ENCODE data around the gene ANKLE2. TPM values are rescaled to one million over a fixed set of nuclear protein-coding genes. Genes with fewer than 3 reads are reported as not detected.

ANKLE2 gene
- total and polyA plus RNA-seq, 2 of the 13 experiments (the other 11 are each of a cell fraction or from before 2014, with no cell fraction given): 35.3 to 37.1 TPM

DNA sequence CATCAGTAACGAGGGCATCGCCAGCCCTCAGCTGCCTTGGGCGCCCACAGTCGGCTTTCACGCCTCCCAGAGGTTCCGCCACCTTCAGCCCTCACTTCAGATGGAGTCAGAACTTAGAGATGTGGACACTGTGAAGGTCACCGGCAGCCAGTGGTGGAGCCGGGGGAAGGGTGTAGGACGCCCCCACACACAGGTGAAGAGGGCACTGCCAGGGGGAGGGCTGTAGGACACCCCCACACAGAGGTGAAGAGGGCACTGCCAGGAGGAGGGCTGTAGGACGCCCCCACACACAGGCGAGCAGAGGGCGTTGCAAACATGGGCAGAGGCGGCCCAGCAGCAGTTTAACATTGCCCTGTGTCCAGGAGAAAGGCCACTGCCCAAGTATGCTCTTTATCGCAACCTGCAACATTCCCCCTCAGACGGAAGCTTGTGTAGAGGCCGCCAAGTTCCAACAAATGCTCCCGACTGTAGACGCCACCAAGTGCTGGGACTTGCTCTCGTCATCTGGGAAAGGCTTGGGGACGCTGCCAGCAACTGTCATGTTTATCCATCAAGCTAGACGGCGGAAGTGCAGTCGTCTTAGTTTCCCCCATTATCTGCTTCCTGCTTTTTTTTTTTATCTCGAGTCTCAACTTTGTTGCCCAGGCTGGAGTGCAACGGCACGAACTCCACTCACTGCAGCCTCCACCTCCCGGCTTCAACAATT is 4.9 kb upstream of the ANKLE2 start (continued):
- TF ChIP-seq ZFP82 (CRISPR knock-in tag; IDR thresholded peaks at IDR 0.05; ENCODE audit: borderline replicate concordance): no peak

DNA sequence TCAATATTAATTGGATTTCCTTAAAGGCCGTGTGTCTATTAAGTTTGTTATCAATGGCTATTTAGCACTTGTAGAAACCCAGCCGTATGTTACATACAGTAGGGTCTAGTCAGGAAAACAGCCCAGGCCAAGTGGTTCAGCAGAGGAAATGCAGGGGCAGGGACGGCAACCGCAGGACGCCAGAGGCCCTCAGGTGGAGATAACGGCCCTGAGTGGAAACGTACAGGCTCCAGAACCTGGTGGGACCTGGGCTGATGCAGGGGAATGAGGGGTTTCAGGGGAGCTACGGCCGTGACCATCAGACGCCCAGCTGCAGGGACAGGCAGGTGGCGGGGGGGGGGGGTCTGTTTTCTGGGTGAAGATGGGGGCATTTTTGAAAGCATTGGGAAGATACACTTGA is 3.7 kb upstream of the ANKLE2 start:
- no peak overlapping the region for H3K9ac ChIP-seq (ENCODE audit: insufficient read depth, low read depth, low read length)
- 88% methylated on average over 11 of the region's 11 CpGs for WGBS (ENCODE audit: low lambda C conversion rate)
- POLR2A ChIA-PET: no interaction called here
- H3K27ac ChIP-seq (ENCODE audit: extremely low read length, insufficient read depth, low read length): no peak overlapping the region
- H3K79me2 ChIP-seq (ENCODE audit: insufficient read depth, low read length): peaks cover 9% of the 10 kb centered on the region
- DNase-seq (ENCODE audit: low spot score) (no peak), FAIRE-seq (no peak), ATAC-seq (no peak)
- in situ Hi-C loops (cut with HindIII; ENCODE audit: extremely low pct_ligation_motif_present, low pct_unique_long_range_greater_than_20kb): no loop called here
- H3K4me3 ChIP-seq (replicated peaks in 1 of 3; ENCODE audit: insufficient read depth in 1 of 3, low read depth in 2 of 3, low read length in 3 of 3): no peak overlapping the region
- BruUV-seq (replicated peaks): no TSS peak
- no peak overlapping the region for H3K4me2 ChIP-seq (ENCODE audit: low read depth, low read length)
- H3K36me3 ChIP-seq (replicated peaks in 1 of 2; ENCODE audit: control insufficient read depth in 1 of 2, insufficient read depth in 2 of 2, low read length in 2 of 2): peaks cover 0 to 6% of the 10 kb centered on the region in 2 experiments; a peak in 2 of 5 replicates
- H3K27me3 ChIP-seq (ENCODE audit: control insufficient read depth in 1 of 2, insufficient read depth in 2 of 2, low read length in 2 of 2): no peaks in the 10 kb centered on the region; a peak in 1 of 5 replicates
- CTCF ChIA-PET (ENCODE audit: low intra/inter-chr PET ratio, low total read pairs): no interaction called here
- TF ChIP-seq KAT8 (CRISPR knock-in tag; IDR thresholded peaks at IDR 0.05) (no peak), EHMT2 (IDR thresholded peaks at IDR 0.05; ENCODE audit: borderline replicate concordance, low read depth, low read length) (no peak), TBL1XR1 (IDR thresholded peaks at IDR 0.05; ENCODE audit: borderline replicate concordance, low read length, partially characterized antibody) (no peak), NR2C2 (CRISPR knock-in tag; IDR thresholded peaks at IDR 0.05; ENCODE audit: borderline replicate concordance) (no peak), ZZZ3 (CRISPR knock-in tag; IDR thresholded peaks at IDR 0.05; ENCODE audit: borderline replicate concordance) (no peak), MXI1 (IDR thresholded peaks at IDR 0.05; ENCODE audit: borderline replicate concordance, low read depth, low read length) (no peak), ZNF891 (CRISPR knock-in tag; IDR thresholded peaks at IDR 0.05) (no peak), ZNF83 (CRISPR knock-in tag; IDR thresholded peaks at IDR 0.05; ENCODE audit: borderline replicate concordance) (no peak), ZEB1 (IDR thresholded peaks at IDR 0.05; ENCODE audit: insufficient replicate concordance, low read depth) (no peak), BORCS8-MEF2B (CRISPR knock-in tag; IDR thresholded peaks at IDR 0.05) (no peak), SP2 (CRISPR knock-in tag; IDR thresholded peaks at IDR 0.05) (no peak)
- TF ChIP-seq, protein P1, sequence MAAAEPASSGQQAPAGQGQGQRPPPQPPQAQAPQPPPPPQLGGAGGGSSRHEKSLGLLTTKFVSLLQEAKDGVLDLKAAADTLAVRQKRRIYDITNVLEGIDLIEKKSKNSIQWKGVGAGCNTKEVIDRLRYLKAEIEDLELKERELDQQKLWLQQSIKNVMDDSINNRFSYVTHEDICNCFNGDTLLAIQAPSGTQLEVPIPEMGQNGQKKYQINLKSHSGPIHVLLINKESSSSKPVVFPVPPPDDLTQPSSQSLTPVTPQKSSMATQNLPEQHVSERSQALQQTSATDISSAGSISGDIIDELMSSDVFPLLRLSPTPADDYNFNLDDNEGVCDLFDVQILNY (CRISPR knock-in tag; conservative IDR thresholded peaks at IDR 0.05): no peak
- no peak overlapping the region for H2AFZ ChIP-seq (ENCODE audit: low read length)
- intact Hi-C loops (cut with micrococcal nuclease; ENCODE audit: unreplicated experiment): no loop called here
- no peaks in the 10 kb centered on the region for H3K9me3 ChIP-seq (ENCODE audit: low read length)
- peaks cover 7% of the 10 kb centered on the region for H4K20me1 ChIP-seq (ENCODE audit: insufficient read depth, low read length)
- H3K4me1 ChIP-seq (ENCODE audit: insufficient read depth, low read length): peaks cover 8% of the 10 kb centered on the region
